Activated CD4-positive, alpha-beta T cell treated with anti-CD3 and anti-CD28 coated beads for 48 hours (primary cell): Measurements from ENCODE around the gene ZNF48.

Experiments
- DNase-seq: peaks from one replicate; pipeline ENCODE4 v3.0.0-alpha.2; 2020

ZNF48 gene

DNA sequence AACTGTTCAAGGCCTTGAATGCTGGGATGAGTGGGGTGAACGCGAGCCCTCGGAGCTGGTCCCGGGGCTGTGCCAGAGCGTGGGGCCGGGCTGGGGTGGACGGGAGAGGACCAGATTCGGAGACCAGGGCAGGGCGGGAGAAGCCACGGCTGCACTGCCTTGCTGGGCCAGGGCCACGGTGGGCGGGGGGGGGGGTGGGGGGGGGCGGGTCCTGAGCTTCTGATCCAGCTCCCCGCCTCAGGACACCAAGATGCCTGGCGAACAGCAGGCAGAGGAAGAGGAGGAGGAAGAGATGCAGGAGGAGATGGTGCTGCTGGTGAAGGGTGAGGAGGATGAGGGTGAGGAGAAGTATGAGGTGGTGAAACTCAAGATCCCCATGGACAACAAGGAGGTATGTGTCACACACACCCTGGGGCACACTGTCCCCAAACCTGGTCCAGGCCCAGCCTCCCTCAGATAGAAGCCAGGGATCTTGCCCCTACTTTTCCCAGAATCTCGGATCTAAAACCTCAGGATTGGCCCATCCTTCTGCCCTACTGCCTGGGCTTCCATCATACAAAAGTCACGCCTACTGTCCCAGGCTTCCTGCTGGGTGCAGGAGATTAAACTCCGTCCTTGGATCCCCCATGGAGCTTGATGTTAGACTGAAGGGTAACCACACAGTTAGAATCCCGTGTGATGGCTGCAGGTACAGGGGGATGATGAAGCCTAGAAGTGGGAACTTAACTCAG, 12.7 kb downstream of the ZNF48 start:
- DNase-seq, result no peak

DNA sequence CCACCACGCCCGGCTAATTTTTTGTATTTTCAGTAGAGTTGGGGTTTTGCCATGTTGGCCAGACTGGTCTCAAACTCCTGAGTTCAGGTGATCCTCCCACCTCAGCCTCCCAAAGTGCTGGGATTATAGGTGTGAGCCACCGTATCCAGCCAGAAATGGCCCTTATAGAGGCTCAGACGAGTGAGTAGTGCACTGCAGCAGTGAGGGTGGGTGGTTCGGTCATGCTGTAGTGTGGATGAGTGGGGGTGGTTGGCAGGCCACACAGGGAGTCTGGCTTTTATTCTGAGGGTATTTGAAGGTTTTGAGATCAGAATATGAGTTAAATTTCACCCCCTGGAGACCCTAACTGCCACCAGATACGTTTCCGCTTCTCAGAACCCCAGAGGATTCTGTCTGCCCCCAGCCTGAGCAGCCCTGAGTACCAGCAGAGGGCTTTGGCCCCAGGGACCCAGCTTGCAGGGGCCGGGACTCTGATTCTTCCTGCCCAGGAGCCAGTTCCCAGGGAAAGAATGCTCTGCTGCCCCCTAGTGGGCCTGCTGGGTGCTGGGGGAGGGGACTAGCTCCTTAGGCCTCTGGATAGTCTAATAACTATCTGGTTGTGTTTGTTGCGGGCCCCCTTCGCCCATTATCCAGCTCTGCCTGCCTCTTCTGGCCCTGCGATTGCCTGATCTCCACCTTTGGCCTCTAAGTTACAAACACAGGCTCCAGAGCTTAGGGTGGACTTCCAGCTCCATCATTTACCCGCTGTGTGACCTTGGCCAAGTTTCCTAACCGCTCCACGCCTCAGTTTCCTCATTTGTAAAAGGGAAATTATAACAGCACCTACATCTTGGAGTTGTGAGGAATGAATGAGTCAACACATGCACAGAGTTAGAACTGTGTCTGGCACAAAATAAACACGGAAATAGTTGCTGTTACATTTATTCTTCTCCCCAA, 14.2 kb downstream of the ZNF48 start:
- DNase-seq, result peak; percentile 95

DNA sequence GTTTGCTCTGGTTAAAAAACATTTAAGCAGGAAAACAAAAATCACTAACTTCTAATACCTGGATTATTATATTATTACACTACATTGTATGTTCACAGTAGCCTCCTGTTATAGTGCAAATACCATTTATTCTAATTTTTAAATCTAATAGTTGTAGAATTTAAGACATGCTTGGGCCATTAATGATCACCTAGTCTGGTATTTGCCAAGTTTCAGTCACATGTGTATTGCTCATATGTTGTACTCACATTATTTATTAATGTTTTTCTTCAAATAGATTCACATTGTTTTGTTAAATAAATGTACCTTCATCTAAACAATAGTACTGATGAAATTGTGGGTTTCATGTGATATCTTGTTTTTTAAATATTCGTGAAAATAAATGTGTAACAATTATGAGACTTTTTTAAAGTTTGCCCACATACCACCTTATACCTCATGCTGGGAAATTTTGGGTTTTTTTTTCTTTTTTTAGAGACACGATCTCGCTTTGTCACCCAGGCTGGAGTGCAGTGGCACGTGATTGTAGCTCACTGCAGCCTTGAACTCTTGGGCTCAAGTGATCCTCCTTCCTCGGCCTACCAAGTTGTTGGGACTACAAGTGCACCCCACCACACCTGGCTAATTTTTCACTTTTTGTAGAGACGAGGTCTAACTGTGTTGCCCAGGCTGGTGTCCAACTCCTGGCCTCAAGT, 18.0 kb downstream of the ZNF48 start:
- DNase-seq, result no peak

DNA sequence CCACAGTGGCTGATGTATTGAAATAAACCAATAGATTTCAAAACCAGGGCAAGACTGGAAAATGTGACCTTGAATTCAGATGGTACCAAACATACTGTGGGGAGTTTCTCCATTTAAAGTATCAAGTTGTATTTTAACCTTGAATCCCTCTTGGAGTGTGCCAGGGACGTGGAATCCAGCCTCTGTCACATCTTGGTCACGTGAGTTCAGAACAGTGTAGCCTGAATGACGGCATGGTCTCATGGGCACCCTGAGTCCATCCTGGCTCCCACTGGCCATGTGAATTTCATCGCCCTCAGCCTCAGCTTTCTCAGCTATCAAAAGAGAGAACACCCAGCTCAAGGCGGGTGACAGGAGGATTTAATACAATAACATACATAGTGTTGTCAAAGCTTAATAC, 18.9 kb downstream of the ZNF48 start:
- no peak for DNase-seq

DNA sequence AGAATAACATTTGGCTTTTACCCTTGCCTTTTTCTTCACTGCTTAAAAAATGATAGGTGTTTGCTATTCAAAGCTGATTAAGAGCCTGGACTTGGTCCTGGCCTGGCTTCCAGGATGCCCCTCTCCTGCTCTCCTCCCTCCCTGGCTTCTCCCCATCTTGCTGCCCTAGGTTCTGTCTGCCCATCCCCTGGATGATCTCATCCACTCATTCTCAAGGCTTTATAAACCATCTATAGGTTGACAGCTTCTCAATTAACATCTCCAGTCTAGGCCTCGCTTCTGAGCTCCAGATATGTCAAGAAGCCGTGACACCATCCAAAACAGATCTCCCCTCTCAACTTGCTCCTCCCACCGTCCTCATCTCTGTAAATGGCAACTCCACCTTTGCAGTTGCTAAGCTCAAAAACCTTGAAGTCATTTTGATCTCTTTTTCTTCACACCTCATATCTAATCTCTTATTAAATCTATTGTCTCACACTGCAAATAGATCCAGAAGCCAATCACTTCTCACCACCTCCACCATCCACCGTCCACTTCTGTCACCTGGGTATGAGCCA, 20.9 kb downstream of the ZNF48 start:
- no peak for DNase-seq

DNA sequence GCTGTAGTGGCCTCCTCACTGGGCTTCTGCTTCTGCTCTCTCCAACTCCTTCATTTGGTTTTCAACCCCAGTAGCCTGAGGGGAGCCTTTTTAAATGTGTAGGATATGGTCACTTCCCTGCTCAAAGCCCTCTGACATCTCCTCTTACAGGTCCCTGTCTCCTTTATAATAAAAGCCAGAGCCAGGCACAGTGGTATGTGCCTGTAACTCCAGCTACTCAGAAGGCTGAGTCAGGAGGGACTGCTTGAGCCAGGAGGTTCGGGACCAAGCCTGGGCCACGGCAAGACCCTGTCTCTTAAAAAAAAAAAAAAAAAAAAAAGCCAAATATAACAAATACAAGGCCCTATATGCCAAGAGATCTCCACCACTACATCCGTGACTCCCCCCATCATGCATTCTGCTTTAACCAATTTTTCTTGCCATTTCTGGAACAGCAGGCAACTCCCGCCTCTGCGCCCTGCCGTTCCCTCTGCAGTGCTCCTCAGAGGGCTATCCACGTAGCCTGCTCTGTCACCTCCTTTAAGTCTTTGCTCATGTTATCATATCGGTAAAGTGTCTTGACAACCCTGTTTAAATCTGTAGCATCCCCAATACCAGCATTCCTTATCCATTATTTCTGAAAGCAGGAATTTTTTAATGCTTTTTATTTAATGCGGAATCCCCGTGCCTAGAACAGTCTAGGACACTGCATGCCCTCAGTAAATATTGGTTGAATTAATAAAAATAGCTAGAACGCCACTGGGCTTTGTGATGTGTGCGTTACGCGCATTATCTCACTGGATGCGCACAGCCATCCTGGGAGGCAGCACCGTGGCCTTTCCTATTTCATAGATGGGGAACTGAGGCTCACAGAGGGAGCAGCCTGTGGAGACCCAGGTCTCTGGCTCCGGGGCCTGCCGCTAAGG, 21.7 kb downstream of the ZNF48 start:
- no peak for DNase-seq

DNA sequence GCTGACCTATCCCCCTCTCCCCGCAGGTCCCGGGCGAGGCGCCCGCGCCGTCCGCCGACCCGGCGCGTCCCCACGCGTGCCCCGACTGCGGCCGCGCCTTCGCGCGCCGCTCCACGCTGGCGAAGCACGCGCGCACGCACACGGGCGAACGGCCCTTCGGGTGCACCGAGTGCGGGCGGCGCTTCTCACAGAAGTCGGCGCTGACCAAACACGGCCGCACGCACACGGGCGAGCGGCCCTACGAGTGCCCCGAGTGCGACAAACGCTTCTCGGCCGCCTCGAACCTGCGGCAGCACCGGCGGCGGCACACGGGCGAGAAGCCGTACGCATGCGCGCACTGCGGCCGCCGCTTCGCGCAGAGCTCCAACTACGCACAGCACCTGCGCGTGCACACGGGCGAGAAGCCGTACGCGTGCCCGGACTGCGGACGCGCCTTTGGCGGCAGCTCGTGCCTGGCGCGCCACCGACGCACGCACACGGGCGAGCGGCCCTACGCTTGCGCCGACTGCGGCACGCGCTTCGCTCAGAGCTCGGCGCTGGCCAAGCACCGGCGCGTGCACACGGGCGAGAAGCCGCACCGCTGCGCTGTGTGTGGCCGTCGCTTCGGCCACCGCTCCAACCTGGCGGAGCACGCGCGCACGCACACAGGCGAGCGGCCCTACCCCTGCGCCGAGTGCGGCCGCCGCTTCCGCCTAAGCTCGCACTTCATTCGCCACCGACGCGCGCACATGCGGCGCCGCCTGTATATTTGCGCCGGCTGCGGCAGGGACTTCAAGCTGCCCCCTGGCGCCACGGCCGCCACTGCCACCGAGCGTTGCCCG, 22.5 kb downstream of the ZNF48 start:
- DNase-seq, result peak; percentile 92

DNA sequence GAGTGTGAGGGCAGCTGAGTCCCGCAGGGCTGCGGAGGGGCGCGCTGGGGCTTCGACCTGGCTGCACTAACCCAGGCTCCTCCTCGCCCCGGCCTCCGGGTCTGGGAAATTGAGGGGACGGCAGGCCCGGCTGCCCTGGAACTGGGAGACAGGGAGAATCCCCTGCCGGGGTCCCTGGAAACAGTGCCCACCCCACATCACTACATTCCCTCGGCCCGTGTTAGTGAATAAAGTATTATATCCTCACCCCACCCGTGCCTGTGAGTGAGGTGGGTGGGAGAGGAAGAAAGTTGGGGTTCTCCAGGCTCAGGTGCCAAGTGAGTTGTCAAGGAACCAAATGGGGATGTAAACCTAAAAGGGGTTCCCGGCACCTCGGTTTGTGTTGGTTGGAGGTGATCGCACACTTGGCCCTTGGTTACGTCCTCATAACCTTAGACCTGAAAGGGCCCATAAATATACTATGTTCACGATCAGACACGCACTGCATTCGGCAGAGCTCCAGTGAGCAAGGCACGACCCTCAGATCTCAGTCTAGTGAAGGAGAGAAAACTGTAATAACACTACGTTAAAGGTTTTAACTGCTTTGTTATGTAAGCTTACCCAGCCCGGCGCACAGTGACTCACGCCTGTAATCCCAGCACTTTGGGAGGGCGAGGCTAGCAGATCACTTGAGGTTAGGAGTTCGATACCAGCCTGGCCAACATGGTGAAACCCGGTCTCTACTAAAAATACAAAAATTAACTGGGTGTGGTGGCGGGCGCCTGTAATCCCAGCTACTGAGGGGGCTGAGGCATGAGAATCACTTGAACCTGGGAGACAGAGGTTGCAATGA, 23.3 kb downstream of the ZNF48 start:
- peak; percentile 27 for DNase-seq

DNA sequence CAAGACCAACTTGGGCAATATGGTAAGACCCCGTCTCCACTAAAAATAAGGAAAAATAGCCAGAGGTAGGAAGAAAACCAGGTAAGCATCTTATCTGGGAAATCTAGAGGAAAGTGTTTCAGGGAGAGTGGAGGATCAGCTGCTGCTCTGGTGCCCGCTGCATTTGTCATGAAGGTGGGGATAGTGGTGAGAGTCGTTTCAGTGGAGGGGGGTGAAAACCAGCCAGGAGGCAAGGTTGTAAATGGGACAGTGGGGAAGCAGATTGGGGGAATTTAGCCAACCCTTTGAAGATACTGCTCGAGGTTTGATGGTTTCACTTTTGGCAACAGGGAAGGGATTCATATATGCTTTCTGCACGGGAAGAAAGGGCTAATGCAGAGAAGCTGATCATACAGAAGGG, 25.8 kb downstream of the ZNF48 start:
- DNase-seq, result no peak

DNA sequence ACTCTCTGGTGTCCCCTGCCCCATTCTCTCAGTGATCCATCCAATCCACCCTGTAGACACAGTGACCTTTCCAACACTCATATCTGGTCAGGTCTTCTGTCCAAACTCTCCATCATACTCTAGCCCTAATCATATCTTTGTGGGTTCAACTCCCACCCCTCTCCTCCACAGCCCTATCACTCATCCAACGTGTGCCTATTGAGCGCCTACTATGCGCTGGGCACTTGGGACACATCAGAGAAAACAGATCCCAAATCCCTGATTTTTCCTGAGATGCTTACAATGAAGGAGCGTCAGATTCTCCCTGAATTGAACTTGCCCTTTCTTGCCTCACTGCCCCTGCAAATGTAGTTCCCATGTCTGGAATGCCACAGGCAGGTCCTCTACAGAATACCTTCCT, 32.8 kb downstream of the ZNF48 start:
- DNase-seq, result no peak

DNA sequence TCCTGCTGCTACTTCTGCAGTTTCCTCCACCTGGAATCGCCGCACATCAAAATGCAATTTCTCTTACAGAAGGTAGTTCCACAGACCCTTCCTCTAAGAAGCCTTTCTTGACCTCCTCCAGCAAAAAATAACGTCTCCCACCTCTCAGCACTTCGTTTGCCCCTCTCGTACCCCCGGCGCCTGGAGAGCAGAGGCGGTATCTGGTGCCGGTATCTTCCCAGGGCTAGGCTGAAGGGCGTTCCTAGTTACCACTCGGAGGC, 34.1 kb downstream of the ZNF48 start:
- DNase-seq, result no peak

DNA sequence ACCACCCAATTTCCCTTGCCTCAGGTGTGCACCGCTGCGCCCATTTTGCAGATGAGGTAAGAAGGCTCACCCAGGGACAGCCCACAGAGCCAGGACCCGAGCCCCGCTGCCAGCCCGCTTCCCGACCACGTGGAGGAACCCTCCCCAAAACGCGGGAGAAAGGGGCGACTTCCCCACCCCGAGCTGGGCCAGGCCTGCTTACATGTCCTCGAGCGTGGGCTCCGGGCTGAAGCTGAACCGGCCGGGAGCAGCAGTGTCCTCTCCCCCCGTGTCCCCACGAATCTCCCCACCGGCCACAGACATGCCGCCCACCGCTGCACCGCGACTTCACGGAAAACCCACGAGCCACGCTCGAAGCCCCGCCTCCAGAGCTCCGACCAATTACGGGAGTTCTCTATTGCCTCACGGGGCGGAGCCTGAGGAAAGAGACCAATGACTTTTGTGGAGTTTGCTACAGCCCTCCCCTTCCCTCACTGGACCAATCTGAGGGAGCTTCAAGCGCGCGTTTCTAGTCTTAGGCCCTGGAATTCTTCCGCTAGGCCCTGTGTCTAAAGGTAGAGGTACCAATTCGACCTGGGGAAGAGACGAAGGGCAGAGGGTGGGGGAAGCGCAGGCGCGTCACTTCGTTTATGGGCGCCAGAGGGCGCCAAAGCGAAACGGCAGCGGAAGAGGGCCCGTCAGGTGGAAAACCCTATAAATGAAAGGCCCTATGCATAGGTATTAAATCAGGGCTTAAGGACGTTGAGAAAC, 34.6 kb downstream of the ZNF48 start, which contains the start of gene DCTPP1:
Gene DCTPP1 (minus strand): TSS at position 353 of the 750 bp plus-strand sequence. CDS start 50 bp downstream, at position 303.
- DNase-seq, result peak; percentile 98

DNA sequence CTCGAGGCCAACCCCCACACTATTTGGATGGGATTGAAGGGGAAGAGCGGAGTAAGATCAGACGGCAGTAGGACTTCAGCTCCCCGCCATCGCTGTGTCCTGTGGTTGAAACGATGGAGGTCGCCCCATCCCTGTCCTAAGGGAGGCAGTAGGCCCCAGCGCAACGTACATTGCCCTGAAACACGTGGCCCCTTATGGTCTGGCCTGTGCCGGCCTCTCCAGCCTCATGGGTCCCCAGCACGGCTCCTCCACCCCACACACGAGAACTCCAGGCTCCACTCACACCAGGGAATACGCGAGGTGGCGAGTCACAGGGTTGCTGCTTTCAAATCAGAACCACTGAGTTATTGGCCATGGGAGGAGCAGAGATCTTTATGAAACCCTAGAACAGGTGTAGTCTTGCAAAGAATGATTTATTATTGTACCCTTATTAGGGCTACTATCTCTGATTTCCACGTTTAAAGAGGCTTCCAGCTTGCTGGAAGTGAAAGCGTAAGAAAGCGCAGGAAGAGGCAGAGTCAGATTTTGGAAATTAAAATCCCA, 35.3 kb downstream of the ZNF48 start:
- DNase-seq, result peak; percentile 49

DNA sequence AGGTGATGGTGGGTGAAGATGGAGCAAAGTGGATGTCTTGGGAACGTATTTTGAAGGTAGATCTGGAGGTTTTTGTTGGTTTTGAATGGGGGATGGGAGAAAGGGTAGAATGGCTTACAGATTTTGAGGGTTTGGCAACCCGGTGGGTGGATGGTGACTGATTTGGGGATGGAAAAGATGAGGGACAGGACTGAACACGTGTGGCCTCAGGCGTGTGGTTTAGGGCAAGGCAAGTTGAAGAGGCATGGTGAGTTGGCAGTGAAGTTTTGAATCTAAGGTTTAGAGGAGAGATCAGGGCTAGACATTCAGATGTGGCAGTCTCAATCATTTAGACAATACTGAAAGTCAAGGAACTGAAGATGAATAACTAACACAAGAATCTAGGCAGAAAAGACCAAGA, 39.6 kb downstream of the ZNF48 start:
- DNase-seq, result peak; percentile 89

DNA sequence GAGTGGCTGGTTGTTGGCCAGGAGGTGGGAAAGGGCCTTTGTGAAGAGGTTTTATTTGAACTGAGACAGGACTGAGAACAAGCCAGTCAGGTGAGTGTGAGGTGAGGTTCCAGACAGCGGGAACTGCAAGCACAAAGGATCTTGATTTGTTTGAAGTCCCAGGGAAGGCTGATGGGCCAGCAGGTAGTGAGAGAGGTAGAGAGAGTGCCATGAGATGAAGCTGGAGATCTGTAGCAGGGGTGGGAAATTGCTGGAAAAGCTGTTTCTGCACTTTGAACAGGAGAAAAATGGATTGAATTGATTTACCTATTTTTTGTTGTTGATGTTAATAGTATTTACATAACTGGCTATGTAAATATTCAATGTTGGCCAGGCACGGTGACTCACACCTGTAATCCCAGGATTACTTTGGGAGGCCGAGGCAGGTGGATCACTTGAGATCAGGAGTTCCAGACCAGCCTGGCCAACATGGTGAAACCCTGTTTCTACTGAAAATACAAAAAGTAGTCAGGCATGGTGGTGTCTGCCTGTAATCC, 42.4 kb downstream of the ZNF48 start:
- DNase-seq, result no peak

DNA sequence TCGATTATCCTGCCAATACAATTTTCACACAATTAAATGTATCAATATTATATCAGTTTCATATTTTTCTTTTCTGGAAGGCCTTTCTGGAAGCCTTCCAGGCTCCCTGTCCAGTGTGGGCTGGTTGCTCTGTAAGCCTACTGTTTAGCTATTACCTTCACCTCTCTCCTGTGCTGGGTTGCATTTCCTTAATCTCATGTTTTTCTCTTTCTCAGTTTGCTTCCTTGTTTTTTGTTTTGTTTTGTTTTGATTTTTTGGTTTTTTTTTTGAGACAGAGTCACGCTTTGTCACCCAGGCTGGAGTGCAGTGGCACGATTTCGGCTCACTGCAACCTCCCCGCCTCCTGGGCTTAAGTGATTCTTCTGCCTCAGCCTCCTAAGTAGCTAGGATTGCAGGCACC, 43.6 kb downstream of the ZNF48 start:
- DNase-seq, result no peak

DNA sequence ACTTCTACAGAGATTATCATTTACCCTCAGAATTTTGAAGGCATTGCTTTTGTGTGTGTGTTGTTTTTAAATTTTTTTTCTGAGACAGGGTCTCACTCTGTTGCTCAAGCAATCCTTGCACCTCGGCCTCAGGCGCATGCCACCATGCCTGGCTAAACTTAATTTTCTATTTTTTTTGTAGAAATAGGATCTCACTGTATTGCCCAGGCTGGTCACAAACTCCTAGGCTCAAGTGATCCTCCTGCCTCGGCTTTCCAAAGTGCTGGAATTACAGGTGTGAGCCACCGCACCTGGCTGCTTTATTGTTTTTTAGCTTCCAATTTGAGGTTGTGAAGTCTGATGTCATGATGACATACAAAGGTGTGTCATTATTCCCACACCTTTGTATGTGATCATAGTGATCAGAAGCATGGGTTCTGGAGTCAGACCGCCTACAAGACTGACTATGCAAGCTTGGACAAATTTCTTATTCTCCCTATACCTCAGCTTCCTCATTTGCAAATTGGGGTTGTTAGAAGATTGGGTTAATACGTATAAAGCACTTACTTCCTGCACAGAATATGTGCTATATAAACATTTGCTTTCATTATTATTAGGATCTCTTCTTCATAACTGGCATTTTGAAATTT, 44.6 kb downstream of the ZNF48 start:
- no peak for DNase-seq

DNA sequence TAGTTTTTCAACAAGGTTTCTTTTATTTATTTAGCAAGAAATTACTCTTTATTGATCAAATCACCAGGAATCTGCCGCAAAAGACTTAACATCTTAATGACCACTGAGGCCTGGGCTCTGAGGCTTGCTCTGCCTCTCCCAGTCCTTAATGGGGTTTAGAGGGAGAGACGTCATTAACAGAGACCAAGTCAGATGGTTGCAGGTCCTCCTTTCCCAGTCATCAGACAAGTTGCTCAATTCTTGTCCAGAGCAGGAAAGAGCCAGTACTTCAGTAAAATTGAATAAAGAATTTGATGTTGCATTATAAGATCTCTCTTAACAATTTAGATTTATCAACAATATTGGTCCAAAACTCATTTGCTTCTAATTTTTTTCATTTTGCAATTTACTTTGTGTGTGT, 48.4 kb downstream of the ZNF48 start:
- DNase-seq, result no peak
